GM18909 (cell line): ENCODE data around the gene DGKD.

Source experiments
- ATAC-seq: cut with Tn5 transposase; IDR thresholded peaks from one replicate; pipeline ENCODE4 v1.9.1; 2021; ENCODE audit warnings: mild to moderate bottlenecking; ENCODE audit not compliant: unreplicated experiment, poor library complexity

The DGKD gene

DNA sequence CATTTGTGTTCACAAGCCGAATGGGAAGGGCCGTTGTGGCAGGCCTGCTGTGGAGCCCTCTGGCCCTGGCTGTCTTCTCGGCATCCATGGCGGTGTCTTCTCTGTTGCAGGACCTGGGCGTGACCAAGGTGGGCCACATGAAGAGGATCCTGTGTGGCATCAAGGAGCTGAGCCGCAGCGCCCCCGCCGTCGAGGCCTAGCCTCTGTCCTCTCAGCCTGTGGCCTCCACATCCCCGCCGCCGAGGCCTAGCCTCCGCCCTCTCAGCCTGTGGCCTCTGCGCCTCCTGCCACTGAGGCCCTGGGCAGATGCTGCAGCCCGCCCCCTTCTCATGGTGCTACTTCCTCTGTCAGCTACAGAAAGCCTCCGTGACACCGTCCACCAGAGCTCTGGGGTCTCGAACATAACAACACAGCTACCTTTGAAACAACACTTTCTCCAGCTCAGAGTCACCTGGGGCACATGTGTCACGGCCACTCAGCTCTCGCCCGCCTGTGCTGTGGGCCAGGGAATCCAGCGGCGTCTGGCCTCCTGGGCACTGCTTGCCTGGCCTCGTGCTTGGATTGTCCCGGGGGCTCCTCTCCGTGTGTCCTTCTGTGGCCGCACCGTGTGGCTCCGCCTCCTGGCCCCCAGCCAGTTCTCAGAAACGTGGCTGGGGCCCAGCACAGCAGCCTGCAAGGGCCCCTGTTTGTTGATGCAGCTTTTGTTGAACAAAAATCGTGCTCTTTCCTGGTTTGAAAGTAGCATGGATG is 115.1 kb downstream of the DGKD start:
- ATAC-seq, result no peak

DNA sequence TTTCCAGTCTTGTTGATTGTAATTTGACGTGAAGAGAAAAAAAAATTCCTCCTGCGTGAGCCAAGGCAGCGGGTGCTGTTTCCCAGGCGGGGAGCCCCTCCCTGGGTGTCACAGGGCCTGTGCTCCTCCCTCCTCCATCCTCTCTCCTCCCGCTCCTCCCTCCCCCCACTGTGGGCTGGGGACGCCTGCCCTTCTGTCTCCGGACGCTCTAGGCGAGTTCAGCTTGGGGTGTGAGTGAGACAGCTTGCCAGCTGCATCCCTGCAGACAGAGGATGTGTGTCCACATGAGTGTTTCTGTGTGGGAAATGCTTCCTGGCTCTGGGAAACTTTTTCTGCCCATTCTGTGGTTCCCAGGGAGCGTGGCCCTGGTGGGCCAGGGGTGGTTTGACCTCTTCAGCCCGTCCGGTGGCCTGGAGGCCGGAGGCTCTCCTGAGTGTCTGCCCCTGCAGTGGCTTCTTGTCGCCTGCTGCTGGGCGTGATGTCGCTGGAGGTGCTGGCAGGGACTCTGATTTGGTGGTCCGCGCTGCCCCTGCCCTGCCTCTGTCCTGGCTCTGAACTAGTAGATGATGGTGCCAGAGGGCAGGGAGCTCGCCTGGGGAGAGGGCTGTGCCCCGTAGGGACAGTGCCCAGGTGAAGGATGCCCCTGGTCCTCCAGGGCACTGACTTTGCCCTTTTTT is 115.9 kb downstream of the DGKD start:
- no peak for ATAC-seq

DNA sequence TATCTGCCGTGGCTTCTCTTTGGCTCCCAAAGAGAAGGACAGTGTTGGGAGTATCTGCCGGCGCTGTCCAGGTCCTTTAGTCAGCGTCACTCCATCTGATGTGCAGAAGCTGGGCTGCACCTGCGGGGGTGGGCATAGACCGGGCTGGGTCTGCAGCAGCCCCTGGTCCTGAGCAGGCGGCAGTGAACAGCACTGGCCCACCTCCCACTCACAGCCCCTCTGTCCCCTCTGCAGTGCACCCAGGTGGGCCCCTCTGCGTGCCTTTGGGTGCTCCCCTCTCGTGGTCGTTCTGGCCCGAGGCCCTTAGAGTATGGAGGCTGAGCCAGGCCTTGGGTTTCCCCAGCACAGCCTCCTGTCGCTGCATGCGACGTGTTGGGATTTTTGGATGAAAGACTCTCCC is 116.5 kb downstream of the DGKD start:
- ATAC-seq, result no peak

DNA sequence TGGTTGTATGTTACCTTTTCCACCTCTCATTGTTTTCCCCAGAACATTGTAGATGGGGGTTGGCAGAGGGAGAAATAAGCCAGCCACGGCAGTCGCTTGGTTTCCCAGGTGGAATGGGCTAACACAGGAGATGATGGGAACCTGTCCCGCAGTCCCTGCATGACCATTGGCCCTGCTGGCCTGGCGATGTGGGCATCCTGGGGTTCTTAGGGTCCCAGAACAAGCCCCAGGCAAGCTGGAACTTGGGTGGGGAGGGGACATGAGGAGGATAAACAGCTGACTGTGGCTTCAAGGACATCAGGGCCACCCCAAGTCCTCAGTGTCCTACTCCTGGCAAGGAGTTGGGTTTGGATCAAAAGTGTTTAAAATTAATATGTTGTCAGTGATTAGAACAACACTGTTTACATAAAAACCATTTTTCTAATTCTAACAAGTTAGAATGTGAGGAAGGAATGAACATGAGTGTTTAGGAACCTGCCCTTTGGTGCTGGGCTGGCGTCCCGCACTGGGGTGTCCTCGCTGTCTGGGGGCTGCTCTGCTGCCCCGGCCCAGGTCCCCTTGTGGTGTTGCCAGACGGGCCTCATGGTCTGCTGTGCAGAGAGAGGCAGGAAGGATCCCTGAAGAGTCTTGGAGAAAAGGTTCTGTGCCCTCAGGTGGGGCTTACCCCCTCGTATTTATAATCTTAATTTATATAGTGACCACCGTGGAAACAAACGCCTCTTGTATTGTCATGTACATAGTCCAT is 117.2 kb downstream of the DGKD start:
- ATAC-seq, result no peak

DNA sequence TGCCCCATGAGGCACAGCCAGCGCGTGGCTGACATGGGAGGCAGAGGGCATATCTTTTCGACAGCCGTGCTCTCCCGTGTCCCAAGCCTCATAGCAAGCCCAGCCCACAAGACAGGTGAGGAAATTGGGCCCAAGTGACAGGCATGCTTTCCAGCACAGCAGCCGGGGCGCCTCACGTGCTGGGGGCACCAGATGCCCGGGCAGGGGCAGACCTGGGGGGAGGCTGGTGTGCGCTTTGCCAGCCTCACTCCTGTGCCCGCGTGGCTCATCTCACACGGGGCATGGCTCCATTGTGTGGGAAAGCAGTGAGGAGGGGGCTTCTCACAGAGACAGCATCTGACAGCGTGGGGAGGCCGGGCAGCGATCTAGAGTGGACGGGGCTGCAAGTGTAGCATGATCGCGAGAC is 119.1 kb downstream of the DGKD start:
- ATAC-seq, result no peak

DNA sequence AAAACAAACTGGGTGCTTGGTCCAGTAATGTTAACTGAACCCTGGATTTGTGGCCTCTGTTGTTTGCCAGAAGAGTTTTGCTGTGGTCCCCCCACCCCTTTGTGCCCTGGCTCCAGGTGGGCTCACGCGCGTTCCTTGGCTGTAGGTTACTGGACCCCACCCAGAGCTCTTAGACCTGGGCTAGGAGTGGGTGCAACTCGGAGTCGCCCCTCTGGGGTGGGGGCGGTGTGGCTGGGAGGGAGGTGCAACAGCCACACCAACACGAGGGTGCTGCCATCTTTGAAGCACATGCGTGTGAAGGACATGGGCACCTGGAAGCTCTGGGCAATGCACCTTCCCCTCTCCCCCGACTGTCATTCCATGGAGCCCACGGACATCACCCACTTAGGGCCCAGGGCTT is 119.6 kb downstream of the DGKD start:
- no peak for ATAC-seq

DNA sequence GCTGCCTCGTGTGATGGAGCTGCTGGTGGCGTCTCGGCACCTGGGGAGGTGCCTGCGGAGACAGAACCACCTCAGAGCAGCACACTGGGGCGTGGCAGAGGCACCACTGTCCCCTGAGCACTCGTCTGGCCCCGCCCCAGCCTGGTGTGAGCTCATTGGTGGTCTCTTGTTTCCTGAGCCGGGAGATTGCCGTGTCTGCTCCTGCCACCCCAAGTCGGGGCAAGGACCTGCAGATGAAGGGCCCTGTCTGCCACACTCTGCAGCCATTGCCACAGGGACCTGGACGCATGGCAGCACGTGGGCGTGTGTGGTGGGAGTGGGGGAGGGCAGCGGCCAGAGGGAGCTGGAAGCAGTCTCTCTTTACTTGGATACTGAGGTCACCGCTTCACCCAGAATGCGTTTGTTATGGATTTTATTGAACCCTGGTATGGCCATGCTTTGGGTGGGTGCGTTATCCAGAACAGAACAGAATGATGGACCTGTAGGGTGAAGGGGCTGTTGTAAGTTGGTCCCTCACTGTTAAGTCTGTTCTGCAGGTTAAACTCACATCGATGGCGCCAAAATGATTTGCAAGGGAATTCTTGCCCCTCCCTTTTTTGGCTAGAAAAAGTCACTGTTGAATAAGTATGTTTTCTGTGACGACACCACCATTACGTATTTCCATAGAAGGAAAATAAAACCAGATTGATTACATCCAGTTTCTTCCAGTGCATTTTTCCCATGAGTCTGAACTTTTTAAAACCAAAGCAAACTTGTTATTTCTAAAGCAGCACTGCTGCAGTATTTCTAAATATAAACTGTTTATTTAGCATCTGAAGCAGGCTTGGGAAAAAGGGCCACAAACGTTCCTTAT is 120.2 kb downstream of the DGKD start:
- ATAC-seq, result no peak

DNA sequence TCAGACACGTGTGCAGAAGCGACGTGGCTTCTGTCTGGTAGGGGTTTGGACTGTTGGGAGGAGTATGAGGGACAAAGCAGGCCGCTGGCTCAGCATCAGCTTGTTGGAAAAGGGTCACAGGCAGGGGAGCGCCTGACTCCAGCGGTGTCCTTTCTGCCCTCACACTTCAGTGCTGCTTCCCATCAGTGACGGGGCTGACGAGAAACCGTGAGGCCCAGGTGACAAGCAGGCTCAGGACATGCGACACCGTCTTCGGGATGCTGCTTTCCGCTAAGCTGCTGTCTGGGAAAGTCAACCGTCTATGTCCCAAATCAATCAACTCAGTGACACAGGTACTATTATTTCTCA is 121.7 kb downstream of the DGKD start:
- no peak for ATAC-seq

DNA sequence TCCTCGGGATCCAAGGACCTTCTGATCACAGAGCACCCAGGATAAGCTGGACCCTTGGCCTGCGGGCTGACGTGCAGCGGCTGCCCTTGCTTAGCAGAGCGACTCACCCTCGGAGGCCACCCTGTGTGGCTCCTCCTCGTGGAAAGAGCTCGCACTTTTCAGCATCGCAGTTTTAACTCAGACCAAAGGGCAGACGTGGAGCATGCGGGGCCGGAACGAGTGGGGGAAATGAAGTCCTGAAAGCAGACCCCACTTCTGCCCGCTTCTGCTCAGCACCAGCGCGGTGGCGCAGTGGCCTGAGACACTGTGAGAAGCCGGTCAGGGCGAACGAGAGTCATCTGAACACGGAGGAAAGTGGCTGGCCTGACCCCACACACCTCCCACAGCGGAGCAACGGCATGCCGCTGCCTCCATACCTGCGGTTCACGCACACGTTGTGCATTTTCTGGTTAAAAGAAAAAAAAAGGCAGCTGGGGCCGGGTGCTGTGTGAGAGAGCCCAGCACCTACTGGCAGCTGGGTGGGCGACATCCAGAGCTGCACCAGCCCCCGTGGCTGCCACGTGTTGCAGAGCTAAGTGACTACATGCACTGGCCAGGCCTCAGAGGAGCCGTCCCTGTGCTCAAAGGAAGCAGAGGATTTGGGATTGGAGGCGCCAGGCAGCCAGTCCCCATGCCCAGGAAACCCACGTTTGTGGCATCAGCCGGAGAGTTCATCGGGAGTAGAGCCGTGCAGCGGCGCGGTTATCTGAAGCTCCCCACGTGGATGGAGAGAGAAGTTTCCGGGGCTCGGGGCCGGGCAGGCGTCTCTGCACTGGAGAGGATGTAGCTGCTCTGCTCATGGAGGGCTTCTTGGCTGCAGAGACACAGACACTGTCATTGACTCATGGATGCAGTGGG is 122.6 kb downstream of the DGKD start:
- ATAC-seq, result no peak

DNA sequence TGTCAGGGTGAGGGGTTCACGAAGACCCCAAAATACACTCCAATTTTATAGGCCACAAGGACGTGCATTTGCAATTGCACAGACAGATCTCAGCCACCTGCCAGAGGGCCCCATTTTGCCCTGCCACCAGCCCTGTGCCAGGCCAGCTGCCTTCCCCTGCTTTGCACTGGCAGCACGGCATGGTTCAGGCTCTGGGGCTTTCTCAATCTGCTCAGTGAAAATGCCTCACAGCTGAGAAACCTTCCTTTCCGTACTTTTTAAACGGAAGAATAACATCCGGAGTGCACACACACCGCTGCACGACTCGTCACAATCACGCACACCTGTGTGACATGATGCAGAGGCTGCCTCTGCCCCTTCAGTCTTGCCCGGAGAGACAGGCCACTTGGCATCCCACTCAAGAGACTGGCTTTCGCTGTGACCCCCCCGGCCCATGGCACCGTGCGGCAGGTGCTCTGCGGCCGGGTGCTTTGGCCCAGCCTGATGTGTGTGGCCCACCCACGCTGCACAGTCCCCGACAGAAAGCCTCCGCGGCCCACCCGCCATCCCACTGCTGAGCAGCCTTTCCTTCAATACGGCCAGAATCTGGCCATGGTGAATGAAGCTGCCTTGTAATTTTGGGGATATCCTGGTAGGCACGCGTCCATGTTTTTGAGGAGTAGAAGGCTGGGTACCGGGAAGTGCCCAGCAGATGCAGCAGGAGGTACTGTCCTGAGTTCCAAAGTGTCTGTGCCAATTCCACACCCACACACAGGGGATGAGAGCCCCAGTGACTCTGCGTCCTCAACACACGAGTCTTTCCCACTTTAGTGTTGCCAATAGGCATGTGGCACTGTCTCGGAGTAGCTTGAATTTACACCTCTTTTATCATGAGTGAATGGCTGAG is 123.5 kb downstream of the DGKD start:
- no peak for ATAC-seq

DNA sequence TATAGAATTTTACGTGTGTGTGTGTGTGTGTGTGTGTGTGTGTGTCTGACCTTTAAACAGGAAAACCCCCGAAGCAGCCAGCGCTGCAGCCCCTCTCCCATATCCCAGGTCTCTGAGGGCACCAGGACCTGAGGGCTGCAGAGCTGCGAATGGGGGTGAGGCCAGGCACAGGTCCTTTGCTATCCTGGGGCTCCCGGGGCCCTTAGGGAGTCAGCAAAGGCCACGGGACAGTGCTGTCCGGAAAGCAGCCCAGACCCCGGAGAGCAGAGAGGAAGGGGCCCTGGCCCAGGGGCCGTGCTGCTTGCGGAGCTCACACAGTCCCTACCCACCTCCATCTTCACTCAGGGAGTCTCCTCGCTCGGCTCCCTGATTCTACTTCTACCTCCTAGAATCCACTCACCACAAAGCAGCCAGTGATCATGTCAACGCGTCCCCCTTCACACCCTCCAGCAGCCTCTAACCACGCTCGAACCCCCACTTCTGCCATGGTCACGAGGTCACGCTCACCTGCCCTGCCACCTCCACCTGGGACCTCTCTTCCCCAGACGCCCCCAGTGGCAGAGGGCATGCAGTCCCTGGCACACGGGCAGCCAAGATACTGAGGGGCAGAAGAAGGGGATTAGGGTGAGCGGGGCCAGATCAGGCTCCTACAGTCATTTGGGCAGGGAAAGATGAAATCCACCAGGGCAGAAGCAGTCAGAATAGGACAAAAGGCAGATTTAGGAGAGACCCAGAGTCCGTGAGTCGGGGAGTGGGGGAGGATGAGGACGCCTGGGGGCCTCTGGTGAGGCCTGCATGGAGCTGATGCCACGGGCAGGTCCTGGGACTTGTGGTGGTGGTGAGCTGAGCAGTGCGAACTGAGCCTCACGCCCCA is 125.6 kb downstream of the DGKD start:
- ATAC-seq, result no peak

DNA sequence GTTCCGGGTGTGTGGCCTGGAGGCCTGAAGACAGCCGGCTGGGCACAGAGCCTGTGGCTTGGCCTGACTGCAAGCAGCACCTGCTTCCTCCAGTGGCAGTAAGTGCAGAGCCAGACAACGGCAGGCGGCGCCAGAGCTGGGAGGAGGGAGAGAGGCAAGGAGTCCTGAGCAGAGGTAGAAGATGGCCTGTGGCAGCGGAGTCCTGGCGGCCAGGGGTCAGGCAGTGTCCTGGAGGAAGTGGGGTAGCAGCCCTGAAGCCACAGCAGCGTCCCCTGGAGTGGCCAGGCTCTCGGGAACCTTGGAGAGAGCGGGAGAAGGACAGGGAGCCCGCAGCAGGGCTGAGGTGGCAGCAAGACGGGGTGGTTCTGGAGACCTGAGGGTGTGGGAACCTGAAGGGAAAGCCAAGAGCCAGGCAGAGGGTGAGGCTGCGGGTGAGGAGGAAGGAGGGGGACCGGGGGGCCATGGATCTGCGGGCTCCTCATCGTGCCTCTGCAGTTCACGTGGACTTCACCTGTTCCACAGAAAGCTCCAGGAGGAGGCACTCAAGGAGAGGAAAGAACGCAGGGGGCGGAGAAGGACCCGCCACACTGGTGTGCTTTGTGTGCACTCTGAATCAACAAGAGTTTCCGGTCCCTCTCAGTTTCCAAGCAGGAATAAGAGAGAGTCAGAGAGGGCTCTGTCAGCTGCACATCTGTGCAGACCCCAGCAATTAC is 126.4 kb downstream of the DGKD start:
- no peak for ATAC-seq

DNA sequence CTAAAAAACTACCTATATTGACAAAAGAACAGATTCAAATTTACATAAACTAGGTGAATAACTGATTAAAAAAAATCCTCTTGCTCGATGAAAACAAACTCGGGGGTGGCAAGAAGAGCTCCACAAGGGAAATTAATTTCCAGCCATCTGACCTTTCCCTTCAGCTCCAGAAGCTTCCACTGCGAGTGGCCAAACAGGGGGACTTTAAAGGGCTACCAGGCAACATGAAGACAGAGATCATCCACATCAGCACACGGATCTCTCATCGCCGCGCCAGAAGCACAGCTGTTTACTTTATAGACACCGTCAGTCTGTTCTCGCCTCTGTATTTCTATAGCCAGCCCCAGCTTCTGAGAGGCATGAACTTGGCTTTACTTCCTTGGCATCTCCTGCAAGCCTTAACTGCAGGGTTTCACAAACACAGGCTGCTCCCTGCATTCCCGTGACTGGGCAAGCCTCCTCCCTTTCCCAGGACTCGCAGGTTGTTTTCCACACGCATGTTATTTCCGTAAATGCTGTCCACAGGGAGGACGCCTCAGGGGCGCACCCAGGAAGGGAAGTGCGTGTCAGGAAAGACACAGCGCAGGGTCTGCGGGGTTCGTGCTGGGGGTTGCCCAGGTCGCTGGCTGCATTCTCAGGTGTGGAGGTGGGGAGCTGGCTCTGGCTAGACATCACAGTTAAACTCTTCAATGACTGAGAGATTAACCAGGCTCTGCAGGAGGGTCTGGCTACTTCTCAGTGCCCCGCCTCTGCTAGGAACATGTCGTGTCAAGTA is 127.3 kb downstream of the DGKD start:
- no peak for ATAC-seq

DNA sequence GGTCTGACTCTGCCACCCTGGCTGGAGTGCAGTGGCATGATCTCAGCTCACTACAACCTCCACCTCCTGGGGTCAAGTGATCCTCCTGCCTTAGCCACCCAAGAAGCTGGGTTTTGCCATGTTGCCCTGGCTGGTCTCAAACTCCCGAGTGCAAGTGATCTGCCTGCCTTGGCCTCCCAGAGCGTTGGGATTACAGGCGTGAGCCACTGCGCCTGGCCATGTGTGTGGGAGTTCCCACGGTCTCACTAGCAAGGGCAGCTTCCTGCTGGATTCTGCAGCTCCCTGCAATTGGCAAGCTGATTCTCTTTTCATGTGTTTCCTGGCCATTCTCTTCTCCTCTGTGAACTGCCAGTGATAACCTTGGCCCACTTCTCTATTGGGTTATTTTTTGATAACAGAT is 128.3 kb downstream of the DGKD start:
- ATAC-seq, result no peak

DNA sequence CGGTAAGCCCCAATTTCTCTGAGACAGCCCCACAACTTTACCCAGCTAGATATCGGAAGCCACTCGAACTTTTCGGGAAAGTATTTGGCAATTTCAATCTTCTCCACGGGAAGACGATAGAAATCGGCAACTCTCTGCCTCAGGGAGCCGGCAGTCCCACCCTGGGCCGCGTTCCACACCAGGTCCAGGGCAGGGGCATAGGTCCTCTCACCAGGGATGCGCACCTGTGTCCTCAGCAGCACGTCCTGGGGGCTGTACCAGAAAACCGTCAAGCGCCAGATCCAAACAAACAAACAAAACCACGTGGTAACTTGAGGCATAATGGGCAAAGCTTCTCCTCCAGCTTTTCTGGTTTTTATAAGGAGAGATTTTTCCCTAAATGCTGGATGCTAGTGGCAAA is 131.4 kb downstream of the DGKD start:
- no peak for ATAC-seq

DNA sequence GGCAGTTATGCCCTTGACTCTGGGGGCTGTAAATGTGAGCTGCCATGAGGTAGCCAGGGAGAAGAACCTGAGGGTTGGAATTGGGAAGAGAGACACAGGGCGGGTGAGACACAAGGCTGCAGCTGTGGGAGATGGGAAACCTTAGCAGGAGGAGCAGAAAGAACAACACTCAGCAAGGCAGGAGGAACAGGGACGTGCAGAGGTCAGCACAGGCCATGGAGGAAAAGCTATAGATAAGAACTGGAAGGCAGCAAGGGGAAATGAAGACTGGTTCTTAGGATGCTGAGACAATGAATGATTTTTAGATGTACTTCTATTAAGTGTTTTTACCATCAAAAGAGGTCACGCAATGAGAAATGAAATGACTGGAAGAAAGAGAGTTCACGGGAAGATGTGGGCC is 132.1 kb downstream of the DGKD start:
- ATAC-seq, result no peak
